Glutamatergic neuron (in vitro differentiated cells): ENCODE measurements around the gene EPHA3. TPM values are rescaled to one million over a fixed set of nuclear protein-coding genes. Genes with fewer than 3 reads are reported as not detected.

ENCODE experiments used
- DNase-seq: peaks from one replicate; pipeline ENCODE4 v3.0.0; 2022
- H3K27ac Mint-ChIP-seq: one replicate; pipeline ENCODE4 v1.8.0; 2020; ENCODE audit warnings: mild to moderate bottlenecking, mixed read lengths, inconsistent platforms; ENCODE audit not compliant: unreplicated experiment
- H3K27me3 Mint-ChIP-seq: one replicate; pipeline ENCODE4 v1.8.0; 2020; ENCODE audit warnings: mild to moderate bottlenecking, moderate library complexity, mixed read lengths, inconsistent platforms; ENCODE audit not compliant: unreplicated experiment
- H3K36me3 Mint-ChIP-seq: one replicate; pipeline ENCODE4 v1.8.0; 2020; ENCODE audit warnings: mild to moderate bottlenecking, mixed read lengths, inconsistent platforms; ENCODE audit not compliant: unreplicated experiment
- H3K4me1 Mint-ChIP-seq: one replicate; pipeline ENCODE4 v1.8.0; 2020; ENCODE audit warnings: mild to moderate bottlenecking, low read depth, mixed read lengths, inconsistent platforms; ENCODE audit not compliant: unreplicated experiment
- H3K4me3 Mint-ChIP-seq: one replicate; pipeline ENCODE4 v1.8.0; 2020; ENCODE audit warnings: mild to moderate bottlenecking, mixed read lengths, inconsistent platforms; ENCODE audit not compliant: unreplicated experiment
- H3K9me3 Mint-ChIP-seq: one replicate; pipeline ENCODE4 v1.8.0; 2020; ENCODE audit warnings: mild to moderate bottlenecking, moderate library complexity, mixed read lengths, inconsistent platforms; ENCODE audit not compliant: unreplicated experiment
- CTCF ChIP-seq: fragments of 200-600 bp; sonication (generic); IDR thresholded peaks from one replicate; pipeline ENCODE4 v1.5.0; 2021; ENCODE audit not compliant: partially characterized antibody, unreplicated experiment
- total RNA-seq: library from RNA; stranded (reverse); fragmentation: NEBNext Ultra II Directional; extraction: Animal tissue kit (Norgen Biotek cat#: 25700); gene quantifications from one replicate; pipeline ENCODE4 v1.2.1, GENCODE V29; 2021; ENCODE audit not compliant: unreplicated experiment

EPHA3 gene
- total RNA-seq, 1 donor from 2014 or later = 9.9 TPM

GRCh38 chr3:89436846-89437245 is 329.4 kb downstream of the EPHA3 start:
- Mint-ChIP-seq H3K27ac (no peak overlapping the region), H3K4me1 (no peaks in the 10 kb centered on the region), H3K9me3 (no peaks in the 10 kb centered on the region), H3K4me3 (no peak overlapping the region), H3K36me3 (no peaks in the 10 kb centered on the region), H3K27me3 (no peaks in the 10 kb centered on the region)
- no peak for TF ChIP-seq CTCF
- no peak for DNase-seq

GRCh38 chr3:89440386-89440785 is 333.0 kb downstream of the EPHA3 start:
- no peak overlapping the region for H3K27ac Mint-ChIP-seq
- H3K4me3 Mint-ChIP-seq = no peak overlapping the region
- H3K4me1 Mint-ChIP-seq = peaks cover 1% of the 10 kb centered on the region
- H3K9me3 Mint-ChIP-seq = no peaks in the 10 kb centered on the region
- no peak for DNase-seq
- no peaks in the 10 kb centered on the region for H3K27me3 Mint-ChIP-seq
- H3K36me3 Mint-ChIP-seq = no peaks in the 10 kb centered on the region
- TF ChIP-seq CTCF = no peak

- TF ChIP-seq CTCF = no peak
- Mint-ChIP-seq H3K27ac (no peak overlapping the region), H3K4me3 (no peak overlapping the region), H3K9me3 (no peaks in the 10 kb centered on the region), H3K4me1 (peaks cover 1% of the 10 kb centered on the region), H3K36me3 (no peaks in the 10 kb centered on the region), H3K27me3 (no peaks in the 10 kb centered on the region)
- DNase-seq = no peak
These were observed 333.7 kb downstream of the EPHA3 start for GRCh38 chr3:89441141-89441540.

- Mint-ChIP-seq H3K36me3 (no peaks in the 10 kb centered on the region), H3K4me1 (peaks cover 1% of the 10 kb centered on the region), H3K4me3 (no peak overlapping the region), H3K27ac (no peak overlapping the region), H3K27me3 (no peaks in the 10 kb centered on the region), H3K9me3 (no peaks in the 10 kb centered on the region)
- no peak for TF ChIP-seq CTCF
- no peak for DNase-seq
These were observed 339.2 kb downstream of the EPHA3 start for GRCh38 chr3:89446593-89446992.

- Mint-ChIP-seq H3K27ac (no peak overlapping the region), H3K9me3 (no peaks in the 10 kb centered on the region), H3K4me3 (no peak overlapping the region), H3K36me3 (no peaks in the 10 kb centered on the region), H3K4me1 (peaks cover under 1% of the 10 kb centered on the region), H3K27me3 (no peaks in the 10 kb centered on the region)
- no peak for TF ChIP-seq CTCF
- no peak for DNase-seq
These were observed 339.8 kb downstream of the EPHA3 start for GRCh38 chr3:89447243-89447642.
